Lower leg skin (tissue), 3 donors: ENCODE measurements around the gene HDAC4.

Experiments used
- CTCF ChIP-seq, 3 donors: fragments of 450-650 bp; IDR thresholded peaks; one replicate each; pipeline ENCODE4 v1.5.1; 2016; ENCODE audit warnings: antibody characterized with exemption in 3 of 3, mild to moderate bottlenecking in 3 of 3, moderate library complexity in 2 of 3
- POLR2A ChIP-seq, 2 donors: fragments of 450-650 bp; IDR thresholded peaks; one replicate each; pipeline ENCODE4 v1.6.1; 2016 to 2017; ENCODE audit warnings: antibody characterized with exemption in 2 of 2, mild to moderate bottlenecking in 1 of 2, moderate library complexity in 1 of 2

GRCh38 chr2:239118675-239119211, 282.1 kb downstream of the HDAC4 start:
- TF ChIP-seq CTCF (IDR thresholded peaks at IDR 0.05): no peak
- TF ChIP-seq POLR2A (IDR thresholded peaks at IDR 0.05): no peak
